Smooth muscle cell (in vitro differentiated cells): Measurements from ENCODE around the gene UCHL3. TPM values are rescaled to one million over a fixed set of nuclear protein-coding genes. Genes with fewer than 3 reads are reported as not detected.
A peak's percentile ranks its signal among the peaks of the same experiment; 100 is the strongest.
"Not testable (repeated sequence)": the region's sequence is repeated elsewhere in the genome, so short reads cannot be mapped to it uniquely, and the experiment has no call there.

Source experiments
- DNase-seq: peaks from one replicate; lab custom pipeline; 2025; ENCODE audit not compliant: unreplicated experiment; lab: John Stamatoyannopoulos, UW
- H2AFZ ChIP-seq: fragments of 200-600 bp; sonication (generic); 2 replicates; pipeline ENCODE4 v1.6.0; 2016; ENCODE audit warnings: antibody characterized with exemption, low read depth, mild to moderate bottlenecking
- H3F3A ChIP-seq: fragments of 200-600 bp; sonication (generic); 2 replicates; pipeline ENCODE4 v1.6.0; 2017; ENCODE audit warnings: antibody characterized with exemption, low read depth
- H3K27ac ChIP-seq: fragments of 200-600 bp; sonication (generic); 2 replicates; pipeline ENCODE4 v1.5.1; 2016; ENCODE audit warnings: low read depth, mild to moderate bottlenecking
- H3K27me3 ChIP-seq: fragments of 200-600 bp; sonication (generic); 2 replicates; pipeline ENCODE4 v1.6.1; 2016; ENCODE audit warnings: low read depth, mild to moderate bottlenecking
- H3K36me3 ChIP-seq: fragments of 200-600 bp; sonication (generic); 2 replicates; pipeline ENCODE4 v1.5.1; 2016; ENCODE audit warnings: low read depth
- H3K4me1 ChIP-seq: fragments of 200-600 bp; sonication (generic); 2 replicates; pipeline ENCODE4 v1.5.1; 2016; ENCODE audit warnings: low read depth
- H3K4me2 ChIP-seq: fragments of 200-600 bp; sonication (generic); 2 replicates; pipeline ENCODE4 v1.6.0; 2016; ENCODE audit warnings: mild to moderate bottlenecking
- H3K4me3 ChIP-seq: fragments of 200-600 bp; sonication (generic); 2 replicates; pipeline ENCODE4 v1.5.1; 2016; ENCODE audit warnings: mild to moderate bottlenecking
- H3K79me2 ChIP-seq: fragments of 200-600 bp; sonication (generic); 2 replicates; pipeline ENCODE4 v1.6.0; 2016; ENCODE audit warnings: low read depth, mild to moderate bottlenecking
- H3K9ac ChIP-seq: fragments of 200-600 bp; sonication (generic); 2 replicates; pipeline ENCODE4 v1.6.0; 2016; ENCODE audit warnings: low read depth
- H3K9me3 ChIP-seq: fragments of 200-600 bp; sonication (generic); replicated peaks from 2 replicates; pipeline ENCODE4 v1.5.1; 2016; ENCODE audit warnings: low read depth
- H4K20me1 ChIP-seq: fragments of 200-600 bp; sonication (generic); 2 replicates; pipeline ENCODE4 v1.6.0; 2016; ENCODE audit warnings: low read depth
- WGBS: methylation state at CpG from one replicate; pipeline ENCODE4 v1.1.7; 2016; ENCODE audit warnings: low lambda C conversion rate; 5-methylcytosine and 5-hydroxymethylcytosine counted together
- polyA plus RNA-seq: library from polyadenylated mRNA; unstranded; fragments of >200 nt; fragmentation: Nextera tagmentation; extraction: Ambion mirVana; gene quantifications from 2 replicates; pipeline ENCODE4 v1.2.1, GENCODE V29; 2016
- total RNA-seq: library from RNA; depleted of rRNA; stranded (reverse); fragments of >200 nt; gene quantifications from 2 replicates; pipeline ENCODE4 v1.2.3, GENCODE V29; 2014
- TF ChIP-seq, protein P1 (sequence below): fragments of 200-600 bp; sonication (generic); IDR thresholded peaks from 2 replicates; pipeline ENCODE4 v1.5.1; 2017; ENCODE audit warnings: borderline replicate concordance, mild to moderate bottlenecking, antibody characterized with exemption; ENCODE audit not compliant: insufficient read depth, poor library complexity, severe bottlenecking

Gene UCHL3
- total and polyA plus RNA-seq, 2 experiments from 2014 or later: 47.3 to 50.9 TPM

DNA sequence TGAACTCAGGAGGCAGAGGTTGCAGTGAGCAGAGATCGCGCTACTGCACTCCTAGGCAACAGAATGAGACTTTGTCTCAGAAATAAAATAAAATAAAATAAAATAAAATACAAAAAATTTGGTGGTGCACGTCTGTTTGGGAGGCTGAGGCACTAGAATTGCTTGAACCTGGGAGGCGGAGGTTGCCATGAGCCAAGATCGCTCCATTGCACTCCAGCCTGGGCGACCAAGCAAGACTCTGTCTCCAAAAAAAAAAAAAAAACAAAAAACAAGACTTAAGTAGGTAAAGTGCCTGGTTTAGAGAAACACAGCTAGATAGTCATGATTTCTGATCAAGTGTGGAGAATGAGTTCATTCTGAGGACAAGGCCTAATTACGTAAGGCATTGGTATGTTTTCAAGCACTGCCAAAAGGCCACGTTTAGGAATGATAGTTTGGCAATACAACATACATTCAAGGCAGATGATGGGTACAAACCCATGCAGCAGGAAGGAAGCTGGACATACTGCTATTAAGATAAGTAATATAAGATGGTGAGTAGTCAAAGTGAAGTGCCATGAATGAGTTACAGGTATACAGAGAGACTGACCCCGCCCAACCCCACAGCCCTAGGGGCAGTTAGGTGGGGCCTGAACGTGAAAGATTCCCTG is 4.8 kb upstream of the UCHL3 start:
- no peak for DNase-seq
- H3K4me2 ChIP-seq: no peak overlapping the region
- no peaks in the 10 kb centered on the region for H3K27me3 ChIP-seq
- peaks cover 3% of the 10 kb centered on the region for H3K4me1 ChIP-seq
- no peak overlapping the region for H3K4me3 ChIP-seq
- no peaks in the 10 kb centered on the region for H3F3A ChIP-seq
- no peak overlapping the region for H3K27ac ChIP-seq
- no peaks in the 10 kb centered on the region for H3K9me3 ChIP-seq
- 84% methylated on average over 10 of the region's 10 CpGs for WGBS
- TF ChIP-seq, protein P1, sequence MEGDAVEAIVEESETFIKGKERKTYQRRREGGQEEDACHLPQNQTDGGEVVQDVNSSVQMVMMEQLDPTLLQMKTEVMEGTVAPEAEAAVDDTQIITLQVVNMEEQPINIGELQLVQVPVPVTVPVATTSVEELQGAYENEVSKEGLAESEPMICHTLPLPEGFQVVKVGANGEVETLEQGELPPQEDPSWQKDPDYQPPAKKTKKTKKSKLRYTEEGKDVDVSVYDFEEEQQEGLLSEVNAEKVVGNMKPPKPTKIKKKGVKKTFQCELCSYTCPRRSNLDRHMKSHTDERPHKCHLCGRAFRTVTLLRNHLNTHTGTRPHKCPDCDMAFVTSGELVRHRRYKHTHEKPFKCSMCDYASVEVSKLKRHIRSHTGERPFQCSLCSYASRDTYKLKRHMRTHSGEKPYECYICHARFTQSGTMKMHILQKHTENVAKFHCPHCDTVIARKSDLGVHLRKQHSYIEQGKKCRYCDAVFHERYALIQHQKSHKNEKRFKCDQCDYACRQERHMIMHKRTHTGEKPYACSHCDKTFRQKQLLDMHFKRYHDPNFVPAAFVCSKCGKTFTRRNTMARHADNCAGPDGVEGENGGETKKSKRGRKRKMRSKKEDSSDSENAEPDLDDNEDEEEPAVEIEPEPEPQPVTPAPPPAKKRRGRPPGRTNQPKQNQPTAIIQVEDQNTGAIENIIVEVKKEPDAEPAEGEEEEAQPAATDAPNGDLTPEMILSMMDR: no peak
- H2AFZ ChIP-seq: no peak overlapping the region
- H4K20me1 ChIP-seq: no peaks in the 10 kb centered on the region
- no peaks in the 10 kb centered on the region for H3K79me2 ChIP-seq
- no peaks in the 10 kb centered on the region for H3K36me3 ChIP-seq
- no peak overlapping the region for H3K9ac ChIP-seq

DNA sequence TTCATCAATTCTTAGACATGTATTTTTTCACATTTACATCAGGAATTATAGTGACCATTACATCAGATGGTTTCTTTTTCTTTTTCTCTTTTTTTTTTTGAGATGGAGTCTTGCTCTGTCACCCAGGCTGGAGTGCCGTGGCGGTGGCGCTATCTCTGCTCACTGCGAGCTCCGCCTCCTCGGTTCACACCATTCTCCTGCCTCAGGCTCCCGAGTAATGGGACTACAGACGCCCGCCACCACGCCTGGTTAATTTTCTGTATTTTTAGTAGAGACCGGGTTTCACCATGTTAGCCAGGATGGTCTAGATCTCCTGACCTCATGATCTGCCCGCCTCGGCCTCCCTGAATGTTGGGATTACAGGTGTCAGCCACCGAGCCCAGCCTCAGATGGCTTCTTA is 4.2 kb upstream of the UCHL3 start:
- DNase-seq, H3K9me3 ChIP-seq, H3K4me3 ChIP-seq, H4K20me1 ChIP-seq, H3K36me3 ChIP-seq, H3K4me2 ChIP-seq, H3F3A ChIP-seq, H3K79me2 ChIP-seq, H3K4me1 ChIP-seq, H3K9ac ChIP-seq, H2AFZ ChIP-seq, H3K27ac ChIP-seq, H3K27me3 ChIP-seq: not testable (repeated sequence)
- whole genome bisulfite sequencing: 77% methylated on average over 14 of the region's 14 CpGs

DNA sequence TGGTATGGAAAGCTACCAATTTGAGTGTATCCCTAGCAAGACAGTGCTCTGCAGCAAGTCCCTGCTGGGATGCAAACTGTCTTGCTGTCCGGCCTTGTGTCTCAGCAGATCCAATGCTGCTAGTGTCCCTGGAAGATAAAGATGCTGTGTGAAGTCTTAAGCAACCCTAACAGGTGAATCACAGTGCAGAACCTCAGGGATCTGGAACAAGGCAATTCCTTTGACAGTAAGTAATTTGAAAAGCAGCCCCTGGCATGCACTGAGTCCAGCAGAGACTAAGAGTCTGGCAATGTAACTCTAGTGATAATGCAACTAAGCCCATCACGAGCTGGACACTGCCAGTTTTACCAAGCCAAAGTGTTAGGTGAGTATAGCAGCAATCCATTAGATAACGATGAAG is 1.7 kb upstream of the UCHL3 start:
- Histone ChIP-seq H3K27me3 (no peaks in the 10 kb centered on the region), H3K27ac (no peak overlapping the region), H2AFZ (no peak overlapping the region), H3K4me2 (no peak overlapping the region), H3F3A (peaks cover 4% of the 10 kb centered on the region), H3K4me3 (no peak overlapping the region), H3K4me1 (peaks cover 8% of the 10 kb centered on the region), H4K20me1 (no peaks in the 10 kb centered on the region), H3K9ac (no peak overlapping the region), H3K36me3 (no peaks in the 10 kb centered on the region), H3K9me3 (no peaks in the 10 kb centered on the region), H3K79me2 (peaks cover 26% of the 10 kb centered on the region)
- 88% methylated on average over 3 of the region's 3 CpGs for whole genome bisulfite sequencing
- TF ChIP-seq, protein P1: no peak
- DNase-seq: no peak

DNA sequence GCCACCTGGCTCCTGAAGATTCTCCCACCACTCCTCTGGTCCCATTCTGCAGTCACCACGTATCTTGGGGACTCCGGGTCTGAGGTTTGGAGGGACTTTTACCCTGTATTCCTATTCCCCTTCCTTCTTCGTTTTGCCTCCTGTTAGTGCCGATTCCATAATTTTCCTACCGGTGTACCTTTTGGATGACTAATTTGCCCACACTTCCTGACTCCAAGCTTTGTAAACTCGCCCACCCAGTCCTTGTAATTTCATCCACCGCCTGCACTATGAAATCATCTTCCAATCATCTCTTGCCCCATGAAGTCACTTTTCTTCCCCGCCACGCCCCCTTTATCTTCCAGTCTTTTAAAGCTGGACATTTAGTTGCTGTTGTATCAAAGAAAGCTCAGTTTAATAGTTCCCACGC is 572 bp downstream of the UCHL3 start:
- H3K79me2 ChIP-seq: peaks cover 32% of the 10 kb centered on the region
- peak overlapping the region; percentile 94 for H3K4me2 ChIP-seq
- H4K20me1 ChIP-seq: no peaks in the 10 kb centered on the region
- H3K9me3 ChIP-seq: no peaks in the 10 kb centered on the region
- DNase-seq: peak; percentile 15
- H3K4me3 ChIP-seq: peak overlapping the region; percentile 80
- H3F3A ChIP-seq: peaks cover 4% of the 10 kb centered on the region
- WGBS: under 1% methylated on average over 10 of the region's 10 CpGs
- H3K27ac ChIP-seq: peak overlapping the region; percentile 92
- H3K4me1 ChIP-seq: peaks cover 8% of the 10 kb centered on the region
- peak overlapping the region; percentile 96 for H3K9ac ChIP-seq
- TF ChIP-seq, protein P1: no peak
- no peaks in the 10 kb centered on the region for H3K36me3 ChIP-seq
- H3K27me3 ChIP-seq: no peaks in the 10 kb centered on the region
- H2AFZ ChIP-seq: peak overlapping the region; percentile 85
